ENCODE results near the gene ZSWIM5. TPM values are rescaled to one million over a fixed set of nuclear protein-coding genes. Genes with fewer than 3 reads are reported as not detected.

ZSWIM5 gene
- polyA plus RNA-seq, 1 donor (not counting 4 experiments of a cell fraction or from before 2014, with no cell fraction given) = 0.03 TPM

DNA sequence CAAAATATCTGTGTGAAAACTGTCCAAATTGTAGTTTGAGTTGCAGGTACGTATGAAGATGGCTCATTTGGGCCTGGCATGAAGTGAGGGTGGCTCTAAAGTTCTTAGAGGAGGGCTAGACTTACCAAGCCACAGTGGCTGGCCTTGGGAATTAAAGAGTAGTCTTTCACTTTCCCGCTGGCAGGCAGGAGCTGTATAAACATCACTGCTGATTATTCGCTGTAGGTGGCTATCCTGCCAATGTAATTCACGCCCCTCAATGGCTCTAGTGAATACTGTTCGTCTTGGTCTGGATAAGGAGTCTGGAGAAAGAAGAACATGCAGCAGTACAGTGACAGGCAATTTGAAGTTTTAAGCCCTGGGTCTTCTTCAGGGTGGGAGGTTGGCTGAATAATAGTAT, 163.3 kb downstream of the ZSWIM5 start:
- no peak overlapping the region for H3K4me2 ChIP-seq (ENCODE audit: control insufficient read depth, extremely low read depth, insufficient read depth, low read depth, low read length)
- no peaks in the 10 kb centered on the region for H3K79me2 ChIP-seq (ENCODE audit: control insufficient read depth, insufficient read depth, low read length)
- no peaks in the 10 kb centered on the region for H3K27me3 ChIP-seq (ENCODE audit: control insufficient read depth, extremely low read depth, insufficient read depth, low read length)
- H3K9me1 ChIP-seq (ENCODE audit: control insufficient read depth, extremely low read depth, insufficient read depth, low read length) = no peaks in the 10 kb centered on the region
- H3K36me3 ChIP-seq (ENCODE audit: control insufficient read depth in 2 of 2, extremely low read depth in 1 of 2, insufficient read depth in 2 of 2, low read length in 2 of 2) = no peaks in the 10 kb centered on the region
- dilution Hi-C loops (cut with MboI; ENCODE audit: extremely low pct_ligation_motif_present, low sequenced_read_pairs) = no loop called here
- H4K20me1 ChIP-seq (ENCODE audit: control insufficient read depth, extremely low read depth, insufficient read depth, low read length) = no peaks in the 10 kb centered on the region
- no peak for FAIRE-seq
- no peak overlapping the region for H3K27ac ChIP-seq (ENCODE audit: control insufficient read depth, insufficient read depth, low read length)
- TF ChIP-seq EZH2 (IDR thresholded peaks at IDR 0.05; ENCODE audit: low read length) = no peak
- no peaks in the 10 kb centered on the region for H3K4me1 ChIP-seq (ENCODE audit: control insufficient read depth, extremely low read depth, insufficient read depth, low read length)
- no peak overlapping the region for H2AFZ ChIP-seq (ENCODE audit: control insufficient read depth, low read length)
- no peak for DNase-seq (ENCODE audit: low read depth, low spot score)
- no peak overlapping the region for H3K4me3 ChIP-seq (ENCODE audit: control insufficient read depth in 2 of 3, extremely low read depth in 1 of 3, insufficient read depth in 2 of 3, low read depth in 1 of 3, low read length in 3 of 3)
- H3K9ac ChIP-seq (ENCODE audit: control insufficient read depth, extremely low read depth, insufficient read depth, low read length) = no peak overlapping the region
- H3K9me3 ChIP-seq (ENCODE audit: control insufficient read depth, low read depth, low read length) = no peaks in the 10 kb centered on the region

- no peak overlapping the region for H3K27ac ChIP-seq (ENCODE audit: control insufficient read depth, insufficient read depth, low read length)
- H3K36me3 ChIP-seq (ENCODE audit: control insufficient read depth in 2 of 2, extremely low read depth in 1 of 2, insufficient read depth in 2 of 2, low read length in 2 of 2) = no peaks in the 10 kb centered on the region
- no peaks in the 10 kb centered on the region for H3K9me1 ChIP-seq (ENCODE audit: control insufficient read depth, extremely low read depth, insufficient read depth, low read length)
- no peak overlapping the region for H3K4me2 ChIP-seq (ENCODE audit: control insufficient read depth, extremely low read depth, insufficient read depth, low read depth, low read length)
- no peaks in the 10 kb centered on the region for H4K20me1 ChIP-seq (ENCODE audit: control insufficient read depth, extremely low read depth, insufficient read depth, low read length)
- no peaks in the 10 kb centered on the region for H3K79me2 ChIP-seq (ENCODE audit: control insufficient read depth, insufficient read depth, low read length)
- no peak overlapping the region for H3K4me3 ChIP-seq (ENCODE audit: control insufficient read depth in 2 of 3, extremely low read depth in 1 of 3, insufficient read depth in 2 of 3, low read depth in 1 of 3, low read length in 3 of 3)
- TF ChIP-seq, protein P1, sequence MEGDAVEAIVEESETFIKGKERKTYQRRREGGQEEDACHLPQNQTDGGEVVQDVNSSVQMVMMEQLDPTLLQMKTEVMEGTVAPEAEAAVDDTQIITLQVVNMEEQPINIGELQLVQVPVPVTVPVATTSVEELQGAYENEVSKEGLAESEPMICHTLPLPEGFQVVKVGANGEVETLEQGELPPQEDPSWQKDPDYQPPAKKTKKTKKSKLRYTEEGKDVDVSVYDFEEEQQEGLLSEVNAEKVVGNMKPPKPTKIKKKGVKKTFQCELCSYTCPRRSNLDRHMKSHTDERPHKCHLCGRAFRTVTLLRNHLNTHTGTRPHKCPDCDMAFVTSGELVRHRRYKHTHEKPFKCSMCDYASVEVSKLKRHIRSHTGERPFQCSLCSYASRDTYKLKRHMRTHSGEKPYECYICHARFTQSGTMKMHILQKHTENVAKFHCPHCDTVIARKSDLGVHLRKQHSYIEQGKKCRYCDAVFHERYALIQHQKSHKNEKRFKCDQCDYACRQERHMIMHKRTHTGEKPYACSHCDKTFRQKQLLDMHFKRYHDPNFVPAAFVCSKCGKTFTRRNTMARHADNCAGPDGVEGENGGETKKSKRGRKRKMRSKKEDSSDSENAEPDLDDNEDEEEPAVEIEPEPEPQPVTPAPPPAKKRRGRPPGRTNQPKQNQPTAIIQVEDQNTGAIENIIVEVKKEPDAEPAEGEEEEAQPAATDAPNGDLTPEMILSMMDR (optimal IDR thresholded peaks at IDR 0.05 in 1 of 3, IDR thresholded peaks at IDR 0.05 in 1 of 3, conservative IDR thresholded peaks at IDR 0.05 in 1 of 3; ENCODE audit: extremely low read depth in 1 of 3, insufficient read depth in 2 of 3, low read length in 3 of 3) = no peak
- TF ChIP-seq EZH2 (IDR thresholded peaks at IDR 0.05; ENCODE audit: low read length) = no peak
- H3K27me3 ChIP-seq (ENCODE audit: control insufficient read depth, extremely low read depth, insufficient read depth, low read length) = no peaks in the 10 kb centered on the region
- no peak for FAIRE-seq
- dilution Hi-C loops (cut with MboI; ENCODE audit: extremely low pct_ligation_motif_present, low sequenced_read_pairs) = no loop called here
- H3K4me1 ChIP-seq (ENCODE audit: control insufficient read depth, extremely low read depth, insufficient read depth, low read length) = no peaks in the 10 kb centered on the region
- H3K9ac ChIP-seq (ENCODE audit: control insufficient read depth, extremely low read depth, insufficient read depth, low read length) = no peak overlapping the region
- no peak overlapping the region for H2AFZ ChIP-seq (ENCODE audit: control insufficient read depth, low read length)
- no peak for DNase-seq (ENCODE audit: low read depth, low spot score)
- H3K9me3 ChIP-seq (ENCODE audit: control insufficient read depth, low read depth, low read length) = no peaks in the 10 kb centered on the region
Observed at GRCh38 chr1:45040297-45040696, 166.1 kb downstream of the ZSWIM5 start.

DNA sequence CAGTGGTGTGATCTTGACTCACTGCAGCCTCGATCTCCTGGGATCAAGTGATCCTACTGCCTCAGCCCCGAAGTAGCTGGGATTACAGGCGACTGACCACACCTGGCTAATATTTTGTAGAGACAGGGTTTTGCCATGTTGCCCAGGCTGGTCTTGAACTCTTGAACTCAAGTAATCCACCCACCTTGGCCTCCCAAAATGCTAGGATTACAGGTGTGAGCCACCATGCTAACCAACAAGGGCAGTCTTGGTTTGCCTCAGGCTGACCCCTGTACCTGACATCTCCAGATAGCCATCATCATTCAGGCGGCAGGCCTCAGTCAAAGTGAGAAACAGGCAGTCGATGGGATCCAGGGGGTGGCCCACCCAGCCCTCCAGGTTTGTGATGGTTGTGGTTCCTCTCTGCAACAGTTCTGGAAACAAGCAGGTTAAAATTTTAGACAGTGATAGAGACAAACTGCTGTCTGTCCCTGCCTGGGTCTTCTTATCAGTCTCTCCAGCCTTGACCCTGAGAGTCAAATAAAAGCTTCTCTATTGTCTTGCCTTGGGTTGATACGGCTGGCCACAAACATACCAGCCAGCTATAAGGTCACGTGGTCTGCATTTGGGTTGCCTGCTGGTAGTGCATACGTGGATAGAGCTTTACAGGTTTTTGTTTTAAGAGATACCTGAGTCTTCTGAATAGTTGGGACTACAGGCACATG, 167.6 kb downstream of the ZSWIM5 start:
- no peak overlapping the region for H2AFZ ChIP-seq (ENCODE audit: control insufficient read depth, low read length)
- no peaks in the 10 kb centered on the region for H4K20me1 ChIP-seq (ENCODE audit: control insufficient read depth, extremely low read depth, insufficient read depth, low read length)
- DNase-seq (ENCODE audit: low read depth, low spot score) (no peak), FAIRE-seq (no peak)
- no peaks in the 10 kb centered on the region for H3K9me3 ChIP-seq (ENCODE audit: control insufficient read depth, low read depth, low read length)
- H3K4me3 ChIP-seq (ENCODE audit: control insufficient read depth in 2 of 3, extremely low read depth in 1 of 3, insufficient read depth in 2 of 3, low read depth in 1 of 3, low read length in 3 of 3) = no peak overlapping the region
- H3K4me2 ChIP-seq (ENCODE audit: control insufficient read depth, extremely low read depth, insufficient read depth, low read depth, low read length) = no peak overlapping the region
- dilution Hi-C loops (cut with MboI; ENCODE audit: extremely low pct_ligation_motif_present, low sequenced_read_pairs) = no loop called here
- no peaks in the 10 kb centered on the region for H3K36me3 ChIP-seq (ENCODE audit: control insufficient read depth in 2 of 2, extremely low read depth in 1 of 2, insufficient read depth in 2 of 2, low read length in 2 of 2)
- H3K9ac ChIP-seq (ENCODE audit: control insufficient read depth, extremely low read depth, insufficient read depth, low read length) = no peak overlapping the region
- H3K27ac ChIP-seq (ENCODE audit: control insufficient read depth, insufficient read depth, low read length) = no peak overlapping the region
- TF ChIP-seq, protein P1 (optimal IDR thresholded peaks at IDR 0.05 in 1 of 3, IDR thresholded peaks at IDR 0.05 in 1 of 3, conservative IDR thresholded peaks at IDR 0.05 in 1 of 3; ENCODE audit: extremely low read depth in 1 of 3, insufficient read depth in 2 of 3, low read length in 3 of 3) = no peak
- TF ChIP-seq EZH2 (IDR thresholded peaks at IDR 0.05; ENCODE audit: low read length) = no peak
- no peaks in the 10 kb centered on the region for H3K79me2 ChIP-seq (ENCODE audit: control insufficient read depth, insufficient read depth, low read length)
- H3K4me1 ChIP-seq (ENCODE audit: control insufficient read depth, extremely low read depth, insufficient read depth, low read length) = no peaks in the 10 kb centered on the region
- H3K9me1 ChIP-seq (ENCODE audit: control insufficient read depth, extremely low read depth, insufficient read depth, low read length) = no peaks in the 10 kb centered on the region
- H3K27me3 ChIP-seq (ENCODE audit: control insufficient read depth, extremely low read depth, insufficient read depth, low read length) = no peaks in the 10 kb centered on the region

Data from keratinocyte (primary cell).